IMR-90 (cell line): ENCODE data around the gene TSPAN31. TPM values are rescaled to one million over a fixed set of nuclear protein-coding genes. Genes with fewer than 3 reads are reported as not detected.

Source experiments
- ATAC-seq: fragments of 200-7000 bp; cut with Tn5 transposase; 2 replicates; pipeline ENCODE4 v1.9.1; 2020; ENCODE audit warnings: low read depth, mild to moderate bottlenecking, moderate library complexity
- BruUV-seq: library from RNA; stranded (reverse); fragments of 400-500 nt; replicated peaks from 2 replicates; lab custom pipeline; 2021; lab: Mats Ljungman, UMichigan
- CTCF ChIA-PET: fragments of 300-600 bp; formaldehyde crosslinking; extraction: SDS; loops from one replicate; lab custom pipeline; 2021; ENCODE audit warnings: antibody characterized with exemption; lab: Yijun Ruan, JAX
- POLR2A ChIA-PET: fragments of 300-600 bp; sonication (Branson Sonifier 250); formaldehyde crosslinking; loops from one replicate; lab custom pipeline; 2022; ENCODE audit warnings: antibody characterized with exemption; ENCODE audit not compliant: unreplicated experiment; lab: Charles Lee
- DNase-seq: peaks from one replicate; pipeline ENCODE4 v3.0.0; 2013
- H2AFZ ChIP-seq: replicated peaks from 2 replicates; pipeline ENCODE3; 2013; ENCODE audit warnings: low read length, mild to moderate bottlenecking; ENCODE audit not compliant: poor library complexity
- H2AK5ac ChIP-seq: 2 replicates; pipeline ENCODE4 v1.6.1; 2013; ENCODE audit warnings: low read depth, low read length, inconsistent platforms
- H2AK9ac ChIP-seq: replicated peaks from 2 replicates; pipeline ENCODE3; 2013; ENCODE audit warnings: mild to moderate bottlenecking, low read depth, low read length, moderate library complexity; ENCODE audit not compliant: poor library complexity
- H2BK120ac ChIP-seq: 2 replicates; pipeline ENCODE4 v1.6.1; 2013; ENCODE audit warnings: low read depth, low read length, inconsistent platforms
- H2BK15ac ChIP-seq: 3 replicates; pipeline ENCODE4 v1.6.1; 2013; ENCODE audit warnings: low read depth, low read length, inconsistent platforms
- H2BK20ac ChIP-seq: 2 replicates; pipeline ENCODE4 v1.6.1; 2013; ENCODE audit warnings: low read depth, mild to moderate bottlenecking, inconsistent platforms, low read length, moderate library complexity
- H2BK5ac ChIP-seq: 2 replicates; pipeline ENCODE4 v1.6.1; 2013; ENCODE audit warnings: mild to moderate bottlenecking, low read depth, low read length, inconsistent platforms; ENCODE audit not compliant: poor library complexity, severe bottlenecking
- H3K14ac ChIP-seq: replicated peaks from 2 replicates; pipeline ENCODE4 v1.6.1; 2013; ENCODE audit warnings: low read depth, low read length, inconsistent platforms
- H3K18ac ChIP-seq: 2 replicates; pipeline ENCODE4 v1.6.1; 2013; ENCODE audit warnings: low read depth, low read length, control low read depth
- H3K23ac ChIP-seq: 2 replicates; pipeline ENCODE4 v1.6.1; 2013; ENCODE audit warnings: low read depth, low read length, inconsistent platforms
- H3K27ac ChIP-seq: 2 replicates; pipeline ENCODE4 v1.5.1; 2013; ENCODE audit warnings: mild to moderate bottlenecking, control low read depth, low read length; ENCODE audit not compliant: insufficient read depth
- H3K27me3 ChIP-seq: 2 replicates; pipeline ENCODE4 v1.6.1; 2013; ENCODE audit warnings: low read length; ENCODE audit not compliant: control insufficient read depth, insufficient read depth
- H3K36me3 ChIP-seq: 2 replicates; pipeline ENCODE4 v1.6.1; 2013; ENCODE audit warnings: low read length, mixed read lengths; ENCODE audit not compliant: control insufficient read depth, insufficient read depth
- H3K4ac ChIP-seq: 2 replicates; pipeline ENCODE4 v1.6.1; 2013; ENCODE audit warnings: low read depth, low read length, inconsistent platforms
- H3K4me1 ChIP-seq: 2 replicates; pipeline ENCODE4 v1.6.1; 2013; ENCODE audit warnings: low read length, mixed read lengths; ENCODE audit not compliant: control insufficient read depth, insufficient read depth
- H3K4me2 ChIP-seq: 2 replicates; pipeline ENCODE4 v1.6.1; 2013; ENCODE audit warnings: low read depth, mild to moderate bottlenecking, control low read depth, low read length, moderate library complexity
- H3K4me3 ChIP-seq: 2 replicates; pipeline ENCODE4 v1.5.1; 2013; ENCODE audit warnings: low read depth, mild to moderate bottlenecking, control low read depth, low read length, moderate library complexity; ENCODE audit not compliant: insufficient read depth
- H3K56ac ChIP-seq: 2 replicates; pipeline ENCODE4 v1.6.1; 2013; ENCODE audit warnings: low read length, inconsistent platforms; ENCODE audit not compliant: insufficient read depth; ENCODE audit errors: extremely low read depth
- H3K79me1 ChIP-seq, 2 experiments: 2 replicates each; pipeline ENCODE4 v1.6.1; 2013; ENCODE audit warnings: low read length in 2 of 2, inconsistent platforms in 1 of 2, low read depth in 1 of 2
- H3K9ac ChIP-seq: 2 replicates; pipeline ENCODE4 v1.6.1; 2013; ENCODE audit warnings: low read depth, low read length, control low read depth
- H3K9me1 ChIP-seq: 2 replicates; pipeline ENCODE4 v1.6.1; 2013; ENCODE audit warnings: low read length, inconsistent platforms; ENCODE audit not compliant: insufficient read depth
- H3K9me3 ChIP-seq: 2 replicates; pipeline ENCODE4 v1.6.1; 2013; ENCODE audit warnings: low read length; ENCODE audit not compliant: control insufficient read depth, insufficient read depth
- H4K20me1 ChIP-seq: 2 replicates; pipeline ENCODE4 v1.6.1; 2013; ENCODE audit warnings: low read length, inconsistent platforms; ENCODE audit not compliant: insufficient read depth
- H4K5ac ChIP-seq: 2 replicates; pipeline ENCODE4 v1.6.1; 2013; ENCODE audit warnings: mild to moderate bottlenecking, low read depth, low read length, control low read depth
- H4K8ac ChIP-seq, 2 experiments: 2 replicates each; pipeline ENCODE4 v1.6.1; 2013; ENCODE audit warnings: low read depth in 2 of 2, low read length in 2 of 2, control low read depth in 1 of 2, inconsistent platforms in 1 of 2
- H4K91ac ChIP-seq: 2 replicates; pipeline ENCODE4 v1.6.1; 2013; ENCODE audit warnings: low read depth, low read length, inconsistent platforms; ENCODE audit not compliant: insufficient read depth
- CEBPB ChIP-seq: IDR thresholded peaks from 2 replicates; pipeline ENCODE4 v1.6.1; 2012; ENCODE audit warnings: low read depth, low read length, improper control_type of control experiment
- MAZ ChIP-seq: IDR thresholded peaks from 2 replicates; pipeline ENCODE4 v1.6.1; 2012; ENCODE audit warnings: low read depth, mild to moderate bottlenecking, low read length, improper control_type of control experiment, moderate library complexity, borderline replicate concordance
- NFE2L2 ChIP-seq: fragments of 150-350 bp; IDR thresholded peaks from 2 replicates; pipeline ENCODE4 v1.6.1; 2016; ENCODE audit warnings: low read depth, mild to moderate bottlenecking, low read length
- POLR2A ChIP-seq: IDR thresholded peaks from 2 replicates; pipeline ENCODE4 v1.6.1; 2012; ENCODE audit warnings: mild to moderate bottlenecking, low read depth, low read length
- RAD21 ChIP-seq: IDR thresholded peaks from 2 replicates; pipeline ENCODE4 v1.6.1; 2012; ENCODE audit warnings: low read length, improper control_type of control experiment
- SMC3 ChIP-seq: fragments of 150-350 bp; IDR thresholded peaks from 2 replicates; pipeline ENCODE4 v1.6.1; 2016; ENCODE audit warnings: low read depth, mild to moderate bottlenecking, antibody characterized with exemption, low read length, moderate library complexity
- WGBS, 2 experiments: methylation state at CpG; one replicate each; pipeline versions ENCODE4 v1.1.5 to v1.1.7; 2013; ENCODE audit warnings: missing lambda C conversion rate in 2 of 2; ENCODE audit not compliant: insufficient read length in 1 of 2; ENCODE audit errors: extremely low coverage in 2 of 2; 5-methylcytosine and 5-hydroxymethylcytosine counted together
- dilution Hi-C: fragments of 300-500 bp; cut with HindIII; formaldehyde crosslinking; loops from one replicate; pipeline ENCODE4 v1.14.3; 2018; ENCODE audit warnings: low sequenced_read_pairs; ENCODE audit not compliant: unreplicated experiment
- in situ Hi-C: fragments of 300-500 bp; cut with MboI; formaldehyde crosslinking; loops from 3 replicates; pipeline ENCODE4 v1.14.3; 2019; ENCODE audit warnings: low sequenced_read_pairs, inconsistent platforms, mixed read lengths
- intact Hi-C: fragments of 100-400 bp; cut with micrococcal nuclease; formaldehyde crosslinking; loops from 2 replicates; pipeline ENCODE4 v1.10.0; 2022
- polyA plus RNA-seq, 3 experiments: library from polyadenylated mRNA; depleted of rRNA; stranded (reverse); fragments of >200 nt; gene quantifications; 2 replicates each; pipeline ENCODE4 v1.2.3, GENCODE V29; 2012; ENCODE audit warnings: low replicate concordance in 1 of 3
- total RNA-seq: library from RNA; depleted of rRNA; stranded (reverse); fragments of >200 nt; gene quantifications from 2 replicates; pipeline ENCODE4 v1.2.3, GENCODE V29; 2012

Gene TSPAN31
- total and polyA plus RNA-seq, 2 of the 4 experiments (the other 2 are of a cell fraction): 12.3 to 71.2 TPM

- dilution Hi-C loops (no loop called here), in situ Hi-C loops (no loop called here), intact Hi-C loops (no loop called here)
- Histone ChIP-seq H3K4me2 (no peak overlapping the region), H3K14ac (no peak overlapping the region), H4K8ac (no peak overlapping the region), H2AK5ac (no peak overlapping the region), H3K4me3 (no peak overlapping the region), H2AK9ac (no peak overlapping the region), H4K20me1 (no peaks in the 10 kb centered on the region), H3K9ac (no peak overlapping the region), H2BK15ac (no peak overlapping the region), H3K27me3 (no peaks in the 10 kb centered on the region), H2BK120ac (no peak overlapping the region), H2BK20ac (no peak overlapping the region), H3K79me1 (peaks cover 10 to 23% of the 10 kb centered on the region in 2 experiments; a peak in 3 of 4 replicates), H3K9me1 (no peaks in the 10 kb centered on the region), H3K36me3 (peaks cover 6% of the 10 kb centered on the region), H3K23ac (no peak overlapping the region), H3K9me3 (no peaks in the 10 kb centered on the region), H3K18ac (no peak overlapping the region), H3K4me1 (0 out of 2 replicates have a peak, but pooled peaks cover 2% of the 10 kb centered on the region), H3K27ac (no peak overlapping the region), H3K56ac (no peak overlapping the region), H4K5ac (no peak overlapping the region), H3K4ac (no peak overlapping the region), H4K91ac (no peak overlapping the region), H2BK5ac (no peak overlapping the region), H2AFZ (no peak overlapping the region)
- ATAC-seq: no peak
- no peak for DNase-seq
- POLR2A ChIA-PET: no interaction called here
- TF ChIP-seq SMC3 (no peak), POLR2A (no peak), RAD21 (no peak), MAZ (no peak), CEBPB (no peak), NFE2L2 (no peak)
- no CpG with 5 or more reads among the region's 4 CpGs for WGBS, 2 experiments
- BruUV-seq: no TSS peak
- CTCF ChIA-PET: no interaction called here
Measured at GRCh38 chr12:57780284-57780897, 35.6 kb downstream of the TSPAN31 start.
